CD4-positive, alpha-beta T cell treated with Interleukin-10 for 1 hour (primary cell): Measurements from ENCODE around the gene MRPL44.
A peak's percentile ranks its signal among the peaks of the same experiment; 100 is the strongest.
"Not testable (repeated sequence)": the region's sequence is repeated elsewhere in the genome, so short reads cannot be mapped to it uniquely, and the experiment has no call there.

ENCODE experiments used
- DNase-seq: peaks from one replicate; pipeline ENCODE4 v3.0.0-alpha.2; 2020

MRPL44 gene

GRCh38 chr2:223972656-223973102, 15.4 kb downstream of the MRPL44 start:
- DNase-seq, result no peak

- DNase-seq, result no peak
Measured at GRCh38 chr2:223973606-223974005, 16.3 kb downstream of the MRPL44 start.

- no peak for DNase-seq
Measured at GRCh38 chr2:223976635-223977226, 19.5 kb downstream of the MRPL44 start.

GRCh38 chr2:223978451-223978850, 21.2 kb downstream of the MRPL44 start:
- DNase-seq, result no peak

GRCh38 chr2:223979730-223980396, 22.6 kb downstream of the MRPL44 start:
- no peak for DNase-seq

- no peak for DNase-seq
Measured at GRCh38 chr2:223980397-223980735, 23.1 kb downstream of the MRPL44 start.

GRCh38 chr2:223980803-223981202, 23.5 kb downstream of the MRPL44 start:
- DNase-seq, result no peak

GRCh38 chr2:223981241-223981640, 24.0 kb downstream of the MRPL44 start:
- no peak for DNase-seq

GRCh38 chr2:223989206-223989855, 32.1 kb downstream of the MRPL44 start:
- DNase-seq, result no peak

- DNase-seq, result no peak
Measured at GRCh38 chr2:223989856-223990232, 32.6 kb downstream of the MRPL44 start.

- DNase-seq, result no peak
Measured at GRCh38 chr2:223991611-223992010, 34.3 kb downstream of the MRPL44 start.

GRCh38 chr2:223993634-223994232, 36.5 kb downstream of the MRPL44 start:
- DNase-seq, result peak; percentile 64

GRCh38 chr2:223994562-223995162, 37.4 kb downstream of the MRPL44 start:
- no peak for DNase-seq

GRCh38 chr2:223995569-223995968, 38.3 kb downstream of the MRPL44 start:
- DNase-seq, result no peak

- DNase-seq, result no peak
Measured at GRCh38 chr2:223996391-223996790, 39.1 kb downstream of the MRPL44 start.

- DNase-seq, result no peak
Measured at GRCh38 chr2:223997938-223998337, 40.7 kb downstream of the MRPL44 start.

GRCh38 chr2:223998948-223999347, 41.7 kb downstream of the MRPL44 start:
- DNase-seq, result no peak

GRCh38 chr2:223999862-224000261, 42.6 kb downstream of the MRPL44 start:
- DNase-seq, result no peak

GRCh38 chr2:224000662-224001061, 43.4 kb downstream of the MRPL44 start:
- not testable (repeated sequence) for DNase-seq

GRCh38 chr2:224004105-224004695, 46.9 kb downstream of the MRPL44 start:
- DNase-seq, result no peak

GRCh38 chr2:224008702-224009261, 51.5 kb downstream of the MRPL44 start:
- DNase-seq, result no peak

- DNase-seq, result no peak
Measured at GRCh38 chr2:224009605-224010315, 52.5 kb downstream of the MRPL44 start.
